PC-9 (cell line): ENCODE data around the gene HACD2. TPM values are rescaled to one million over a fixed set of nuclear protein-coding genes. Genes with fewer than 3 reads are reported as not detected.

Source experiments
- BruUV-seq: library from RNA; stranded (reverse); fragments of 400-500 nt; replicated peaks from 2 replicates; lab custom pipeline; 2021; lab: Mats Ljungman, UMichigan
- CTCF ChIA-PET: fragments of 300-600 bp; sonication (Branson Sonifier 250); formaldehyde crosslinking; loops from one replicate; lab custom pipeline; 2022; ENCODE audit warnings: antibody characterized with exemption; lab: Charles Lee
- POLR2A ChIA-PET: fragments of 300-600 bp; sonication (Branson Sonifier 250); formaldehyde crosslinking; loops from one replicate; lab custom pipeline; 2022; ENCODE audit warnings: antibody characterized with exemption; ENCODE audit not compliant: unreplicated experiment; lab: Charles Lee
- DNase-seq, 2 experiments: peaks; one replicate each; pipeline versions ENCODE4 v3.0.0 to v3.0.0-alpha.2; 2015 to 2022; ENCODE audit warnings: mixed read lengths in 1 of 2
- H2AFZ ChIP-seq: fragments of 200-600 bp; sonication (generic); 2 replicates; pipeline ENCODE4 v1.8.1; 2017; ENCODE audit warnings: antibody characterized with exemption
- H3F3A ChIP-seq: fragments of 200-600 bp; sonication (generic); 2 replicates; pipeline ENCODE4 v1.8.1; 2017; ENCODE audit warnings: antibody characterized with exemption, mild to moderate bottlenecking, low read depth; ENCODE audit not compliant: insufficient read depth
- H3K27ac ChIP-seq: fragments of 200-600 bp; sonication (generic); 2 replicates; pipeline ENCODE4 v1.6.1; 2016; ENCODE audit warnings: mixed run types
- H3K27me3 ChIP-seq: fragments of 200-600 bp; sonication (generic); 2 replicates; pipeline ENCODE4 v1.6.1; 2016; ENCODE audit warnings: low read depth, mixed run types; ENCODE audit not compliant: insufficient read depth
- H3K36me3 ChIP-seq: fragments of 200-600 bp; sonication (generic); 2 replicates; pipeline ENCODE4 v1.6.1; 2016; ENCODE audit warnings: low read depth, mixed run types
- H3K4me1 ChIP-seq: fragments of 200-600 bp; sonication (generic); replicated peaks from 2 replicates; pipeline ENCODE4 v1.6.1; 2016; ENCODE audit warnings: mixed run types; ENCODE audit not compliant: insufficient read depth
- H3K4me2 ChIP-seq: fragments of 200-600 bp; sonication (generic); 2 replicates; pipeline ENCODE4 v1.6.1; 2017; ENCODE audit warnings: mixed run types
- H3K4me3 ChIP-seq: fragments of 200-600 bp; sonication (generic); 2 replicates; pipeline ENCODE4 v1.6.1; 2016; ENCODE audit warnings: mixed run types
- H3K79me2 ChIP-seq: fragments of 200-600 bp; sonication (generic); 2 replicates; pipeline ENCODE4 v1.6.1; 2017; ENCODE audit warnings: low read depth, mixed run types
- H3K9me2 ChIP-seq: fragments of 200-600 bp; sonication (generic); 2 replicates; pipeline ENCODE4 v1.8.1; 2017; ENCODE audit warnings: mild to moderate bottlenecking; ENCODE audit not compliant: insufficient read depth
- H3K9me3 ChIP-seq: fragments of 200-600 bp; sonication (generic); 2 replicates; pipeline ENCODE4 v1.8.1; 2016; ENCODE audit warnings: low read depth; ENCODE audit not compliant: insufficient read depth
- H4K20me1 ChIP-seq: fragments of 200-600 bp; sonication (generic); 2 replicates; pipeline ENCODE4 v1.8.1; 2017; ENCODE audit not compliant: insufficient read depth
- EZH2 ChIP-seq: fragments of 200-600 bp; sonication (generic); IDR thresholded peaks from 2 replicates; pipeline ENCODE4 v1.8.0; 2017; ENCODE audit warnings: antibody characterized with exemption, low read depth
- intact Hi-C: fragments of 100-400 bp; cut with micrococcal nuclease; formaldehyde crosslinking; loops from one replicate; pipeline ENCODE4 v1.10.0; 2022; ENCODE audit not compliant: unreplicated experiment
- total RNA-seq: library from RNA; stranded (reverse); gene quantifications from 2 replicates; pipeline ENCODE4 v1.2.3, GENCODE V29; 2021
- TF ChIP-seq, protein P1 (sequence below): fragments of 200-600 bp; sonication (generic); conservative IDR thresholded peaks from 2 replicates; pipeline ENCODE4 v1.6.1; 2017; ENCODE audit warnings: mixed run types, antibody characterized with exemption, mild to moderate bottlenecking, moderate library complexity

The HACD2 gene
- total RNA-seq, 1 experiment from 2014 or later: 53.3 TPM

DNA sequence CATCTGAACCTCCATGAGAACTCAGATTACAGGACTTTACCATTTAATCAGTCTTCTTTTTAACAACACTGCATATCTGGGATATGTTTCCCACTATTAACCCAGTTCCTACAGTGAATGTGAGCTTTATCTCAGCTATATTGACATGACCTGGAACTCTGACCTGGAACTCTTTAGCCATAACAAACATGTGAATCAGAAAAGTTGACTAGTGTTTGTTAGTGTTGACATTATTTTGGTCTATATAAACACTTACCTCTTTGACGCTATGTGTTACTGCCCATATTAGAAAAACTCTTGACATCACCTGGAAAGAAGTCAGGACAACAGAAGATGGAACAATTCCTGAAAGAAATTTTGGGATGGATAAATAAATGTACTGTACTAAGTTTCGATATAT is 56.7 kb downstream of the HACD2 start:
- intact Hi-C loops: no loop called here
- H3K9me2 ChIP-seq: no peaks in the 10 kb centered on the region
- H3K36me3 ChIP-seq: peaks cover 10% of the 10 kb centered on the region
- BruUV-seq: no TSS peak
- no peak for TF ChIP-seq EZH2
- TF ChIP-seq, protein P1, sequence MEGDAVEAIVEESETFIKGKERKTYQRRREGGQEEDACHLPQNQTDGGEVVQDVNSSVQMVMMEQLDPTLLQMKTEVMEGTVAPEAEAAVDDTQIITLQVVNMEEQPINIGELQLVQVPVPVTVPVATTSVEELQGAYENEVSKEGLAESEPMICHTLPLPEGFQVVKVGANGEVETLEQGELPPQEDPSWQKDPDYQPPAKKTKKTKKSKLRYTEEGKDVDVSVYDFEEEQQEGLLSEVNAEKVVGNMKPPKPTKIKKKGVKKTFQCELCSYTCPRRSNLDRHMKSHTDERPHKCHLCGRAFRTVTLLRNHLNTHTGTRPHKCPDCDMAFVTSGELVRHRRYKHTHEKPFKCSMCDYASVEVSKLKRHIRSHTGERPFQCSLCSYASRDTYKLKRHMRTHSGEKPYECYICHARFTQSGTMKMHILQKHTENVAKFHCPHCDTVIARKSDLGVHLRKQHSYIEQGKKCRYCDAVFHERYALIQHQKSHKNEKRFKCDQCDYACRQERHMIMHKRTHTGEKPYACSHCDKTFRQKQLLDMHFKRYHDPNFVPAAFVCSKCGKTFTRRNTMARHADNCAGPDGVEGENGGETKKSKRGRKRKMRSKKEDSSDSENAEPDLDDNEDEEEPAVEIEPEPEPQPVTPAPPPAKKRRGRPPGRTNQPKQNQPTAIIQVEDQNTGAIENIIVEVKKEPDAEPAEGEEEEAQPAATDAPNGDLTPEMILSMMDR: no peak
- H3K27me3 ChIP-seq: no peaks in the 10 kb centered on the region
- ChIA-PET POLR2A (no interaction called here), CTCF (no interaction called here)
- DNase-seq: no peak
- H3K9me3 ChIP-seq: no peaks in the 10 kb centered on the region
- H4K20me1 ChIP-seq: peaks cover 11% of the 10 kb centered on the region
- no peak overlapping the region for H3K4me3 ChIP-seq
- H3F3A ChIP-seq: no peaks in the 10 kb centered on the region
- peaks cover 13% of the 10 kb centered on the region for H3K79me2 ChIP-seq
- no peak overlapping the region for H3K27ac ChIP-seq
- no peak overlapping the region for H2AFZ ChIP-seq
- H3K4me1 ChIP-seq: no peaks in the 10 kb centered on the region
- H3K4me2 ChIP-seq: no peak overlapping the region

DNA sequence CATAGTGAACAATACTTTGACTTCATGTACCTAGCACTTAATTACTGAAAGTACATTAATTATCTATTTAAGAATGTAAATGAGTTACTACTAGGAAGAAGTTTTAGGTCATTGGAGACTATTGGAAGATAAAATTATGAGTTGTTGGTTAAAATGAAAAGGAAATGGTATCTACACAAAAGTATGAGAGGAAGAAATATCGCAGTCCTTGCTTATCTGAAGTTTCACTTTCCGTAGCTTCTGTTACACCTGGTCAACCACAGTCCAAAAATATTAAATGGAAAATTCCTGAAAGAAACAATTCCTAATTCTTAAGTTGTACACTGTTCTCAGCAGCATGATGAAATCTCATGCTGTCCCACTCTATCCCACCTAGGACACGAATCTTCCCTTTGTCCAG is 57.8 kb downstream of the HACD2 start:
- Histone ChIP-seq H3K9me2 (no peaks in the 10 kb centered on the region), H3K27ac (no peak overlapping the region), H3K36me3 (peaks cover 10% of the 10 kb centered on the region), H3K4me2 (no peak overlapping the region), H4K20me1 (peaks cover 8% of the 10 kb centered on the region), H3K9me3 (no peaks in the 10 kb centered on the region), H2AFZ (no peak overlapping the region), H3F3A (no peaks in the 10 kb centered on the region), H3K4me3 (no peak overlapping the region), H3K27me3 (no peaks in the 10 kb centered on the region), H3K4me1 (no peaks in the 10 kb centered on the region), H3K79me2 (peaks cover 9% of the 10 kb centered on the region)
- TF ChIP-seq, protein P1: no peak
- TF ChIP-seq EZH2: no peak
- ChIA-PET CTCF (no interaction called here), POLR2A (interaction anchor here (0.7 kb wide), 1 partner anchor 168 kb away, joined by 13 read pairs; no protein-coding TSS in a partner anchor)
- BruUV-seq: no TSS peak
- no peak for DNase-seq
- intact Hi-C loops: no loop called here

- H3F3A ChIP-seq: no peaks in the 10 kb centered on the region
- no peak overlapping the region for H3K4me2 ChIP-seq
- no peaks in the 10 kb centered on the region for H3K9me3 ChIP-seq
- no peaks in the 10 kb centered on the region for H3K4me1 ChIP-seq
- DNase-seq: no peak
- ChIA-PET CTCF (no interaction called here), POLR2A (interaction anchor here (0.7 kb wide), 1 partner anchor 167 kb away, joined by 13 read pairs; no protein-coding TSS in a partner anchor)
- BruUV-seq: no TSS peak
- no peak overlapping the region for H2AFZ ChIP-seq
- TF ChIP-seq EZH2: no peak
- TF ChIP-seq, protein P1: no peak
- intact Hi-C loops: no loop called here
- H3K79me2 ChIP-seq: peaks cover 6% of the 10 kb centered on the region; the same call in 1 of the 2 replicates
- H3K9me2 ChIP-seq: no peaks in the 10 kb centered on the region
- H3K36me3 ChIP-seq: peaks cover 10% of the 10 kb centered on the region
- no peak overlapping the region for H3K4me3 ChIP-seq
- H4K20me1 ChIP-seq: peaks cover 7% of the 10 kb centered on the region
- H3K27me3 ChIP-seq: no peaks in the 10 kb centered on the region
- no peak overlapping the region for H3K27ac ChIP-seq
These were observed 58.4 kb downstream of the HACD2 start for GRCh38 chr3:123526474-123526873.
